CD4-positive, alpha-beta T cell treated with Interleukin-17A for 4 hours (primary cell): ENCODE results near the gene VWA3B.
"Not testable (repeated sequence)": the region's sequence is repeated elsewhere in the genome, so short reads cannot be mapped to it uniquely, and the experiment has no call there.

ENCODE experiments used
- DNase-seq: peaks from one replicate; pipeline ENCODE4 v3.0.0-alpha.2; 2020; ENCODE audit warnings: mixed read lengths

The VWA3B gene

DNA sequence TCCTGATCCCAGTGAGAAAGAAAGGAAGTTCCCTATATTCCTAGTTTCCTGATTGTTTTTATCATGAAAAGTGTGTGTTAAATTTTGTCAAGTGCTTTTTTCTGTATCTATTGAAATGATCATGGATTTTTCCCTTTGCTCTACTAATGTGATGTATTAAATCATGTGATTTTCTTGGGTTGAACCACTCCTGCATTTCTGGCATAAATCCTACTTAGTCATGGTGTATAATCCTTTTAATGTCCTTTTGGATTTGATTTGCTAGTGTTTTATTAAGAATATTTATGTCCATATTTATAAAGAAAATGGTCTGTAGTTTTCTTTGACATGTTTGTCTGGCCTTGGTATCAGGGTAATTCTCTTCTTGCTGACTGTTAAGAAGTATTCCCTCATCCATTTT, 171.9 kb downstream of the VWA3B start:
- no peak for DNase-seq

DNA sequence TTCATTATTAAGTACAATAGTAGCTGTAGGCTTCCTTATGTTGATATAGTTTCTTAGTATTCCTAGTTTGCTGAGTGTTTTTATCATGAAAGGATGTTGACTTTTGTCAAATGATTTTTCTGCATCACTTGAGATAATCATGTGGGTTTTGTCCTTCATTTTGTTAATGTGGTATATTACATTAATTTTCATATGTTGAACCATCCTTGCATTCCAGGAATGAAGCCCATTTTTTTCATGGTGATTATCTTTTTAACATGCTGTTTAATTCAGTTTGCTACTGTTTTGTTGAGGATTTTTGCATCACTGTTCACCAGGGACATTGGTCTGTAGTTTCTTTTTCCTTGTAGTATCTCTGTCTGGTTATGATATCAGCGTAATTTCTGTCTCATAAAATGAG, 176.4 kb downstream of the VWA3B start:
- no peak for DNase-seq

DNA sequence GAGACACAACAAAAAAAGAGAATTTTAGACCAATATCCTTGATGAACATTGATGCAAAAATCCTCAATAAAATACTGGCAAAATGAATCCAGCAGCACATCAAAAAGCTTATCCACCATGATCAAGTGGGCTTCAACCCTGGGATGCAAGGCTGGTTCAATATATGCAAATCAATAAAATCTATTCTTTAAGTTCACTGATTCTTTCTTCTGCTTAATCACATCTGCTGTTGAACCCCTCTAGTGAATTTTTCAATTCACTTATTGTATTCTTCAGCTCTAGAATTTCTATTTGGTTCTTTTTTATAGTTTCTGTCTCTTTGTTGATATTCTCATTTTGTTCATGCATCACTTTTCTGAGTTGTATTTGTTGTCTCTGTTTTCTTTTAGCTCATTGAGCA, 181.3 kb downstream of the VWA3B start:
- not testable (repeated sequence) for DNase-seq

DNA sequence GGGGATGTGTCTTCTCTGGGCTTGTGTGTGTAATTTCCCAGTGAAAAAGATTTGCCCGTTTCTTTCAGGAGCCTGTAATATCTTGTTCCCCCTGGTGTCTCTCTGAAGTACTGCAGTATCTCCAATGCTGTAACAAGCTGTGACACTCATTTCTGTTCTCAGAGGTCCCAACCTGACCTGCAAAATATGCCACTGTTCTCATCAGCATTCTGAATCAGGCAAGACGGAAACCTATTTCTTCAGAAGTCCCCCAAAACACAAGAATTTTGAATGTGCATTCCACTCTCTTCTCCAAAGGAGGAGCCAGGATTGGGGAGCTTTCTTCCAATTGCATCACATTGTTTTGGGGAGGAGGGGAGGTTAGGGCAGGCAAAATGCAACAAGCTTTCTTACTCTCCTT, 182.3 kb downstream of the VWA3B start:
- DNase-seq: no peak

DNA sequence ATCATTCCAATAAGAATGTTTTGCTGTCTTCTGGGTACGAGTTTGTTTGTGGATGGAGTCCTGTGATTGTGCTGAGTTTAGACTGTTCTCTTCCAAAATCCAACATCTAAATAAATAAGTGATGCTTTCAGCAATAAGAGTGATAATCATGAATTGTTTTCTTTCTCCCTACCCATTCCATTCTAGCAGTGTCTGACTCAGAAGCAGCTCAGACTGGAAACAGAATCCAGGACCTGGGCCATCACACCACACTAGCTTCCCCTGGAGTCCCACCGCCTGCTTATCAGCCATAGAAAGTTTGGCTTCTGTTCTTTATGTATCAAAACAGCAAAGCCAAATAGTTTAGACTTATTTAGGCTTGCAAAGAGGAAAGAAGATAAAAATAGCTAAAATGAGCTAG, 182.9 kb downstream of the VWA3B start:
- no peak for DNase-seq

DNA sequence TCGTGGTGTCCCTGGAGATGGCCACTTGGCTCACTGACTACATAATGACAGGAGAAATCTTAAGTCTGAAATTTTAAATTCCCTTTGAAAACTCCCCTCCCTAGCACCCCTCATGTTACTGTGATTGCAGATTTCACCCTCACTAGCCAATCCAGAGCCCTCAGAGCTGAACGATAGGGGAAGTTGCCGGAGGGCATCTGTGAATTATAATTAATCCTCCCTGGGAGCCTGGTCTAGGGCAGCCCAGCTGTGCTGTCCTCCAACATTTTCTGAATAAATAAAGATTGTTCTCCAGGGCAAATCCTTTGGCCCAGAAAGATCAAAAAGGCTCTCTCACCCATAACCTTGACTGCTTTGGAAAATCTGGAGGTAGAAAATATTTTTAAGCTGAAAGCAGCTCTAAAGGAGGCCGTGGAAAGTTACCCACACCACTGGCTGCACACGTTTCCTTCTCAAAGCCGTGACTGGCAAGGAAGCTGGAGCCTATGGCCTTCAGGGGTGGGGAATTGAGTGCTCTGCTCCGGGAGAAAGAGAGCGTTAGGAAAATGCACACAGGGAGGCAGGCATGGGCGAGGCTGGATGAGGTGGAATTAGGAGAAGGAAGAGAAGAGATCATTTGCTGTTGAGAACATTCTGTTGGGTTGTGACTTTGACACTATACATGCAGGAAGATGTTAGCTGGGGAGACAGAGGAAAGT, 190.3 kb downstream of the VWA3B start:
- DNase-seq: no peak

DNA sequence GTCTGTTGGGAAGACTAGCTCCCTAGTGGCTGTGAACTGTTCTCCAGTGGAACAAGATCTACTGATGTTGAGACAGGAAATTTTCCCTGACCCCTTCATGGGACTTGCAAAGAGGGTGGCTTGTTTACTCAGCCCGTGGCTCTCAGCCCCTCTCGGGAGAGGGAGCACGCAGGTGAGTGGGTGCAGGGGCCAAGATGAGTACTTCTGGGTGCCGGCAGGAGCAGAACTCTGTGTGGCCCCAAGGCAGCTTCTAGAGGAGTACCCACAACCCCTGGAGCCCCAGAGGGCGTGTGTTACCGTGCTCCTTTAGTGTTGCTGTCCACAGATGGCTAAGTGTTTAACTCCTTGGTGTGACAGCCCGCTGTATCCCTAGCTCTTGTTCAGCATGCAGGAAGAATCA, 191.1 kb downstream of the VWA3B start:
- no peak for DNase-seq

DNA sequence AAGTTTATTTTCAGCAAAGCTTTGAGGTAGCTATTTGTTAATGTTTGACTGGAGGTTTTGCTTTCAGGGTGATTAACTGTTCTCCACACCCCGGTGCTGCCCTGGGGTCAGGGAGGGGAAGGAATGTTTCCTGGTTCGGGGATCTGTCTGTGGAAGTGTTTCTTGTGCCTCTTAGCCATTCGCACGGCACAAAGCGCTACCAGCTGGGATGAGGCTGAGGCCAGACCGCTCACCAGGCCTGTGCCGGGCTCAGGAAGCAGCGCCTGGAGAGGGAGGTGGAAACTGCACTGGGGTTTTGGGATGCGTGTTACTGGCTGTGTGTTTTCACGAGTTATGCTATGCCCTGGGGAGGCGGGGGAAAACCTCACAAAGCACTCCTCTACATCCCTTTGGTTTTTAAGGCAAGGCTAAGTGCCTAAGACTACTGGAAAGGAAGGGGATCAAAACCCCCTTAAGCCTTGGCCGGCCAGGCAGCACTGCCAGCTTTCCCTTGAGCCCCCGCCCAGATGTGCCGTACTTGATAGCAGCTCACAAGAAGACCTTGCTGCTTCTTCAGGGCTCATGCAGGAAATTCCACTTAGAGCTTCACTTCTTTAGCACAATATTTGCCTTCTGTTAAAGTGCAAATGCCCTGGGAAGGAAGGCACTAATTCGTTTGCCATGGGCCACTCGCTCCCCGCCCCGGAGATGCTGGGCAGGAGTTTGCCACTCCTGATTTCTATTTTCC, 193.6 kb downstream of the VWA3B start:
- no peak for DNase-seq

DNA sequence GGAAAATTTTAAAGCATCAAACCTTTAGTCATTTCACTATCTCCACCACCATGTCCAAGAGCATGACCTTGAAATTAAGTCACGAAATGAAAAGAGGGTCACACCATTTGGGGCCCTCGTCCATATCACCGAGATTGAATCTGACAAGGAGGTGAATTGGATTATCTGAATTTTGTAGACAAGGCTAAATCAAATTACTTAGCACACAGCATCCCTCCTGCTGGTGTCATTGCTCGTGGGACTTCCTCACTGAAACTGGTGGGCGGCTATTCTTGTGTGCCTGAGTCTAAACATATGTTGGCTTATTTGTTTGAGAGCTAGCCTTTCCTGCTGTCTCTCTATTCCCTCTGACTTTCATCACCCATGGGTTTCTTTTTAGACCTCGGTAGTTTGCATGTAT, 194.6 kb downstream of the VWA3B start:
- DNase-seq: no peak

DNA sequence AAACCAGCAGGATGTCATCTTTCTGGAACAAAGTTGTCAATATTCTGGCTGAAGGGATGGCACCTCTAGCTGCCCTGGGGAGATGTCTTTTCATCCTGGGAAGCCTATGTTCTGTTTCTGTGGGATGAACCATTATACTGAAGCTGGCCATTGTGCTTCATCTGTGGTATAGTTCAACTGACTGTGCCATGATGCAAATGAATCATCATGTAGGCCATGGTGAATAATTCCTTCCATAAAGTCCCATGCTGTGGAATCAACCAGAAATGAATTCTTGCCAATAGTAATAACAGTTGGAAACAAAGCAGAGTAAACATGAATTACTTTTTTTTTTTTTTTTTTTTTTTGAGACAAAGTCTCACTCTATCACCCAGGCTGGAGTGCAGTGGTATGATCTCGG, 195.1 kb downstream of the VWA3B start:
- no peak for DNase-seq

DNA sequence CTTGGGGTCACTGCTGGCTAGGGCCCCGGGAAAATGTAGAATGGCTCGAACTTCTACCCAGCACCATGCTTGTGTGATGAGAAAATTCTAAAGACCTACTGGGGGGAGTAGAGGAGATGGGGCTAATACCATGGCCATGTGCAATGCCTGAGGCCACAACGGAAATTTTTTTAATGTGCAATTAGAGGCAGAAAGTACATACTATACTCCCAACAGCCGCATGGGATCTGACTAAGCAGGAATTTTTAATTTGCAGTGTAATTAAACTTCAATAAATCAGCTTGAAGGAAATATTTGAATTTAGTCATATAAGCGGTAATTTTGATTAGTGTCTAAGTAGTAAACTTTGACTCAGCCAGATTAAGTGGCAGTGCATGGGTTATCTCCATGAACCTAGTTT, 206.1 kb downstream of the VWA3B start:
- DNase-seq: no peak

DNA sequence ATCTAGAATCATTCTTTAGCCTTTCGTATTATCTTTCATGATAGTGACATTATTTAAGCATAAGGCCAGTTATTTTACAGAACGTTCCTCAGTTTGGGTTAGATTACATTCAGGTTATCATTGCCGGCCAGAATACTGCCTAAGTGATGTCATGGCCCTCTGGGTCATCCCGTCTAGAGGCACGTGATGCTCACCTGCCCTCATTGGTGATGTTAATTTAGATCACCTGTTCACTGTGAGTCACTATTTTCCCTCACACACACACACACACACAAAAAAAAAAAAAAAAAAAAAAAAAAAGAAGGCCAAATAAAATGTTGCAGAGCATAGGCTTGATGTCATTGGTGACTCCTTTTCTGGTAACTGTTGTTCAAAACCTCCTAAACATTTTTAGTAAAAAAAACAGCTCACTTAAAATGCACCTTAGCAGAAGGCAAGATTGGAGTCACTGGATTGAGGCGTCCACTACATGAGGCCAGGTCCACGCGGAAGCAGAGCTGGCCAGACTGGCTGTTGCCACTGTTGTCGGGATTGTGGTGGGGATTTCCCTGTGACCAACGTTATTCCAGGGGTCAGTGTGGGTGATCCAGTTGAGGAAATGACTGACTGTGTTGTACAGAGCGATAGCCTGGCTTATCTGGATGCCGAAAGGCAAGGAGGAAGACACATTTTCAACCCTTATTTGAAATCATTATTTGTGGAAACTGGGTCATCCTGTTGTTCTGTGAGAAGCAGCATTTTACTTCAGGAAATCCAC, 207.1 kb downstream of the VWA3B start:
- no peak for DNase-seq

DNA sequence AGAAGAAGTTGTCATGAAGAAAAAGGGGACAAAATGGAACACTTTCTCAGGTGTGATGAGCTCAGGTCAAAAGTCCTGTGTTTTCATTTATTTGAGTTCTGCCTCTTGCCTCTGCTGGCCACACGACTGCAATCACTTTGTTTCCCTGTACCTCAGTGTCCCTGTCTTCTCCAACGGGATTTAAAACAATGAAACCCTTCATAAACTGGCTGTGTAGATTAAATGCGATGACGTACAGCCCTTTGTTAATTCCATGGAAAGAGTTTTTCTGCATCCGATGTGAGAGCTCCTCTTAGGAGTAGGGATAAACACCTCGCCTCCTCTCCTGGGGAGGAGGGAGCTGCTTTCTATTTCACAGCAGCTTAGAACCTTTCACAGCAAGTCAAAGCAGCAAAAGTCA, 207.7 kb downstream of the VWA3B start:
- DNase-seq: no peak

DNA sequence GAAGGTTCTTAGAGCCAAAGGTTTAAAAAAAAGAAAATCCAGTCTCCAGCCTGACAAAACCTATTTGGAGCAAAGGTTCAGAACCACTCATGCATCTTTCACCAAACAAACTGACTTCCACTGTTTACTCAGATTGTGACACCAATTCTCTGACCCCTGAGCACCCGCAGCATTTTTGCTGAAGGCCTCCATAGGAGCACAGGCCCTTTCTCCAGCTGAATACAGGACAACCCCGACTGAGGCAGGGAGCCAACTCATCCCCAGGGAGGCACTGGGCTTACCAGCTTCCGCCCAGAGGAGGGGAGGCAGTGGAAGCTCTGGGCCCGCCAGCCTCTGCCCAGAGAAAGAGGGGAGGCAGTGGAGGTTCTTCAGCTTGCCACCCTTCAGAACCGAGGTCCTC, 208.3 kb downstream of the VWA3B start:
- DNase-seq: no peak

DNA sequence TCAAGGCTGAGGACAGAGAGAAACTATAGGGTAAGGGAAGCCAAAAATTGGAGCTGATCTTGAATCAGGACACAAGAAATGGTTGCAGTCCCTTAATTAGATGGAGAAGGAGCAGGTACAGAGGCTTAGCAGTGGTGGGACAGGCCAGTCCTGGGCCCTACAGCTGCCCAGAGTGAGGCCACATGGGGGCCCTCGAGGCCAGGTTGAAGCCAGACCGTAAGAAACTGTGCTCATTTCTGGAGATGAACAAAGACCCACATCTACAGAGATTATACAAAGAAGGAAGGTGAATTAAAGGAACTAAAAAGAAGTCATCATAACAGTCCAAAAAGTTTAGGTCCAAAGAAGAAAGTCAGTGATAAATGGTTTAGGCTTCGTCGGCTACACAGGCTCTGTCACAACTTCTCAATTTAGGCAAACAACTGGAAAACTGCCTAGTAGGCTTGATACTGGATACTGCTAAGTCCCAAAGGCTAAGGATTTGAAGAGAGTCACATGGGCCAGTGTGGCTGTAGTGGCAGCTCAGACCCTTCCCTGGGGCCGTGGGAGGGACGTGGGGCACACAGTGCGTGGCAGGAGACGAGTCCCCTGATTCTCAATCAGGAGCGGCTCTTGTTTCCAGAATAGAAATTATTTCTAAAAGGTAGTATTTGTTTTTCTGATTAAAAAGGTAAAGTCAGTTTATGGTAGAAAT, 208.9 kb downstream of the VWA3B start:
- DNase-seq: no peak

DNA sequence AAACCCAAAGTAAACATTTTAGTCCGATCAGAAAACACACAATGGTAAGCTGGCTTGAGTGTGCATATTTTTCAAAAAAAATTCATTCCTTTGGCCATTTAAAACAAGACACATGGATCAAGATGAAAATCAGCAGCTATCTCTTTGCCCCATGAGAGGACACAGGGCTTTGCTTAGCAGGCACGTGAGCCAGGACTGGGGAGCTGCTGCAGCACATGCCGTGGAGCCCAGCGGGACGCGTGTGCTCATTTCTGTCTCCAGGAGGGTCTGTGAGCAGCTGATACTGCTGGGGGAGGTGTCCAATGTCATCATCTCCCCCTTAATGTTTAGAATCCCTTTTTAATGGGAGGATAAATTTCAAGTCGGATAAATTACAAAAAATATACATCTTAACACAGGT, 209.5 kb downstream of the VWA3B start:
- DNase-seq: no peak

DNA sequence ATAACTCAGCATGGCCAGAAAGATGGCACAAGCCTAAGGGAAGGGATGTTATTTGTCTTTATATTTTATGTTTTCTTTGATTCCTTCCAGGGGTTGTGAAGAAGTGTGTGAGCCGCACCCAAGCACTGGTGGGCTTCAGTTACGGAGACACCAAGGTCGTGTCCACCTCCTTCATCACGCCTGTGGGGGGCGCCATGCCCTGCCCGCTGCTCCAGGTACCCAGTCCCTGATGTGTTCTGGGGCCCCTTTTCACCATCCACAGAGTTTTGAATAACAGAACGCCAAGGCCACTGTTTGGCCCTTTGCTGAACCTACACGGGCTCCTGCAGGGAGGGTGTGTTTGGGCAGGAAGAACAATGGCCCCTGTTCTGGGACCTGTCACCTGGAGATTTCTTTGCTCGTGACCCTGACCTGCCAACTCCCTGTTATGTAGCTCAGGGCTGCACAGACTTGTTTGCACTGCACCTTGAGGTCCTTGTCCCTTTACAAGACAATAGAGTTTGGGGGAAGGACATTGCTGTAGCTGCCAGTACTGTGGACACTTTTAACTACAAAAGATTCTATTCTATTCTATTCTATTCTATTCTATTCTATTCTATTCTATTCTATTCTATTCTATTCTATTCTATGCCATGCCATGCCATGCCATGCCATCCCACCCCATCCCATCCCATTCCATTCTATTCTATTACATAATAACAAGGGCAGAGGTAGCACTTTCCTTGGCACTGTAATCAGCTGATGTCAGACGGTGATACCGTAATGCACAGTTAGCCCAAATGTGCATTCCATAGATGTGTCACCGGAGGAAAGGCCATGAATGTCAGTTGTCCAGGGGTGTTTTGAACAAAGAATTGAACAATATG, 211.1 kb downstream of the VWA3B start:
- no peak for DNase-seq

DNA sequence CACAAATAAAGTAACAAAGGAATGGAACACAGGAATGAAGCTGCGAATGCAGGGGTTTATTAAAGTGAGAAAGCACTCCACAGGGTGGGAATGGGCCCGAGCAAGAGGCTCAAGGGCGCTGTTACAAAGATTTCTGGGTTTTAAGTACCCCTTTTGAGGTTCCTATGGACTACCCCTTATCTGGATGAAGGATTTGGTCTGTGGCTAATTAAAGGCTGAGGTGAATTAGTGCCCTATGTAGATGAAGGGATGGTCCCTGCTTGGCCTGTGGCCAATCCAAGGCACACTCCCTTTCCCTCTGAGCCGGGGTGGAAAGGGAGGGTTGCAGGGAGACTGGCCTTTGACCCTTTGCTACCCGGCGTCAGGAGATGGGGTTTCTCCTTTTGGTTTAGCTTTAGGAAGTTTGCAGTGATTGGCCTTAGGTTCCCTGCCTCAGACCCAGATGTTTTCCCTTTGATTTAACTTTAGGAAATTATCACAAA, 211.8 kb downstream of the VWA3B start:
- DNase-seq: no peak

DNA sequence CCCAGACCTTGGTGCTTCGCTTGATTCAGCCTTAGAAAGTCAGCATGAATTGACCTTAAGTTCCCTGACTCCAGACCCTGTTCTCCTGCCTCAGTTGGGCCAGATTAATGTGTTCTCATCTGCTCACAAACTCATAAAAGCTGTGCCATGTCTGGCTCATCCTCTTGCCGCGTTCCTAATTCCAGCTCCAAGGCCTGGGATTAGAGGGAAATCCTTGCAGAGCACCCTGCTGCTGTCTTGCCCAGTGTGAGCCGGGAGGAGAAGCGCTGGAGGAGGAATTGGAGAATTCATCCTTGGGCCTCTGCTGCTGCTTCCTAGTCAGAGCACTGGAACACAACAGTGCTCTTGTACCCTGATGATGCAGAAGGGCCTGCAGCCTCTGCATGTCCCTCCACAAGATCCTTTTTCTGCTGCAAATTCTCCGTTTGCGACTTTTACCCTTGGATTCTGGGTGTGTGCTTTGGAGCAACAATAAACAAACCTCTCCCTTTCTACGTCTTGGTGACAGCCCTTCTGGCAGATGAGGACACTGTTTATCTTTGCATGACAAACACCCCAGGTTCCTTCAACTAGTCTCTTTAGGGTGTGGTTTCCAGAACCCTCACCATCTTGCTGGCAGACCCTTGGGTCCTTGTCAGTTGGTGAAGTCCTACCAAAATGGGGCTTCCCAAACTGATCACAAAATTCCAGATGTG, 212.4 kb downstream of the VWA3B start:
- DNase-seq: no peak

DNA sequence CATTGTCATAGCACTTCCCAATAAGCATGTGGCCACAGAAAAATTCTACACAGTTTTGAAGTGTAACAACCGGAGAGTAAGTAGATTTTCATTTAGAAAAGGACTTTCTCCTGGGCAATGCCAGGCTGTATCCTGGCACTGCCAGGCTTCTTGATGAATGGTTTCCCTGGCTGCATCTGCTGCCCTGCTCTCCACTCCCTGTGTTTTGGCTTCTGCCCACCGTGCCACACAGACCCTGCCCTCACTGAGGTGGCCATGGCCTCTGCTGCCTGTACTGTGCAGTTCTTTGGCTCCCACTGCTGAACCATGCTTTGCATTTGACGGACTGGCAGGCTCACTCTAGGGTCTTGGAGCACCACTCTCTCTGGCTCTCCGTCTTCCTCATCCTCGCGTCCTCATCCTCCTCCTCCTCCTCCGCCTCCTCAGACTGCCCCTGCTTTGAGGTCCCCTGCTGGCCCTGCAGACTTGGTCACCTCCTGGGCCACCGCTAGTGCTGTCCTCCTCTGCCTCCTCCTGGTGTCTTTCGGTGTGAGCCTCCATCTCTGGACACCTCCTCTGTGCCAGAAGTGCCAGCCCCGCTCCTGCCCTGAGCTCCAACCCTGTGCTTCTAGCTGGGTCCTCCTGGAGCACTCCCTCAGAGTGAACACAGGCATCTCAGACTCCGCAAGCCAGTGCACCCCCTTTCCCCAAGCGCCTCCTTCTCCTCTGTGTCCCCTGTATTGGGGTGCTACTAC, 213.3 kb downstream of the VWA3B start:
- no peak for DNase-seq

DNA sequence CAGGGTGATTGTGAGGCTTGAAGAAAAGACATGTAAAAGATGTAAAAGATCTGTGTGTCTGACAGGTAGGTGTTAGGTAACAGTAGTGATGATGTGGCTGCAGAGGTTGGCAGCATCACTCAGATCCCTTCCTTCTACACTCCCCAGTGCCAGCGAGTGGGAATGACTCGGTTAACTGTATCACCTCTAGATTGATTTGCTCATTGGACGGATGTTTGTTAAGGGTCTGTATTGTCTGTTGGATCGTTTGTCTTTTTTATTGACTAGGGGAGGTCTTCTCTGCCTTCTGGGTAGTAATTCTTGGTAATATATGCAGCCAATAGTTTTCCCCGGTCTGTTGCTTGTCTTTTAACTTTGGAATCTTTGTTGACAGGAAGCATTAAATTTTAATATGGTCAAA, 214.5 kb downstream of the VWA3B start:
- no peak for DNase-seq
